Fibroblast of lung (primary cell): ENCODE results near the gene CYP24A1.

Experiments
- EZH2 ChIP-seq: IDR thresholded peaks from 2 replicates; pipeline ENCODE4 v1.5.1; 2012; ENCODE audit warnings: low read length, control low read depth, mild to moderate bottlenecking; ENCODE audit errors: missing control alignments
- TF ChIP-seq, protein P1 (sequence below), 2 donors: IDR thresholded peaks in 1 of 2; conservative IDR thresholded peaks in 1 of 2; 1 replicate in 1 of 2; 2 replicates in 1 of 2; pipeline ENCODE4 v1.5.1; 2011 to 2012; ENCODE audit warnings: low read length in 2 of 2, control low read depth in 1 of 2, inconsistent platforms in 1 of 2, low read depth in 1 of 2, mild to moderate bottlenecking in 1 of 2

DNA sequence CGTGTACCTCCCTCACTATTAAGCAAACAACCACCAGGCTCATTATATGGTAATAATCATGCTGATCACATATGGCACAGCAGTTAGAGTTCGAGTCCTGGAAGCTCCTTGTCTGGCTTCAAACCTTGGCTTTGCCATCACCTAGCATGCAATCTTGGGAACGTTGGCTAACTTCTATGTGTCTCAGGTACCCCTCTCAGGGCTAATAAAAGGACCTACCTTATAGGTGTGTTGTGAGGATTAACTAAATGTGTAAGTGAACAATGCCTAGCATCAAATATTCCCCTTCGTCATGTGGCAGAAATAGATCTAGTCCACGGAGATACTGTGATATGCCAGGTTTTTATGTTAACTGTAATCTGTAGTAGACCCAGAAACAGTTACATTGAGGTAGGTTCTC lies 10.4 kb downstream of the CYP24A1 start:
- TF ChIP-seq, protein P1, sequence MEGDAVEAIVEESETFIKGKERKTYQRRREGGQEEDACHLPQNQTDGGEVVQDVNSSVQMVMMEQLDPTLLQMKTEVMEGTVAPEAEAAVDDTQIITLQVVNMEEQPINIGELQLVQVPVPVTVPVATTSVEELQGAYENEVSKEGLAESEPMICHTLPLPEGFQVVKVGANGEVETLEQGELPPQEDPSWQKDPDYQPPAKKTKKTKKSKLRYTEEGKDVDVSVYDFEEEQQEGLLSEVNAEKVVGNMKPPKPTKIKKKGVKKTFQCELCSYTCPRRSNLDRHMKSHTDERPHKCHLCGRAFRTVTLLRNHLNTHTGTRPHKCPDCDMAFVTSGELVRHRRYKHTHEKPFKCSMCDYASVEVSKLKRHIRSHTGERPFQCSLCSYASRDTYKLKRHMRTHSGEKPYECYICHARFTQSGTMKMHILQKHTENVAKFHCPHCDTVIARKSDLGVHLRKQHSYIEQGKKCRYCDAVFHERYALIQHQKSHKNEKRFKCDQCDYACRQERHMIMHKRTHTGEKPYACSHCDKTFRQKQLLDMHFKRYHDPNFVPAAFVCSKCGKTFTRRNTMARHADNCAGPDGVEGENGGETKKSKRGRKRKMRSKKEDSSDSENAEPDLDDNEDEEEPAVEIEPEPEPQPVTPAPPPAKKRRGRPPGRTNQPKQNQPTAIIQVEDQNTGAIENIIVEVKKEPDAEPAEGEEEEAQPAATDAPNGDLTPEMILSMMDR (conservative IDR thresholded peaks at IDR 0.05 in 1 of 2, IDR thresholded peaks at IDR 0.05 in 1 of 2; ENCODE audit: low read depth in 1 of 2, low read length in 2 of 2), result no peak
- no peak for TF ChIP-seq EZH2
